Measurements from ENCODE around the gene THSD7A. TPM values are rescaled to one million over a fixed set of nuclear protein-coding genes. Genes with fewer than 3 reads are reported as not detected.

THSD7A gene
- polyA plus RNA-seq, 1 donor from 2014 or later: 18.5 TPM

DNA sequence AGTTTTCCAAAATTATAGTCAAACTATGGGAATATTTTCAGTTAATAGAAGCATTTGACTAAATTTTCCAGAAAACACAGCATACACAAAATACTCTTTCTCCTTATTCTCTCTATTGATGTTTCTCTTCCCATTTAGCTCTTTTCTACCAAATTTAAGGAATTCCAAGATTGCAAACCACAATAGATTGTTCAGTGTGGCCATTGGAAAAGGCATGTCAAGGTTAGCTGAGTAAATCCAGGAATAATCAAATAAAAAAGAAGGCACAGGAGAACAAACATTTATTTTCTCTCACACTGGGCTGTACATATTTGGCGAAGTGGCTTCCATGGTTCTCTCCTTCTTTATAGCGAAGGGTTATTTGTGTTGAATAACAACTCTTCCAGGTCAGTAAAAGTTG lies 117.3 kb downstream of the THSD7A start:
- no peaks in the 10 kb centered on the region for H3F3A ChIP-seq (ENCODE audit: insufficient read depth, low read length, poor library complexity, severe bottlenecking)
- H3K27ac ChIP-seq (ENCODE audit: low read length): no peak overlapping the region
- no peak overlapping the region for H3K4me3 ChIP-seq (ENCODE audit: low read length)

DNA sequence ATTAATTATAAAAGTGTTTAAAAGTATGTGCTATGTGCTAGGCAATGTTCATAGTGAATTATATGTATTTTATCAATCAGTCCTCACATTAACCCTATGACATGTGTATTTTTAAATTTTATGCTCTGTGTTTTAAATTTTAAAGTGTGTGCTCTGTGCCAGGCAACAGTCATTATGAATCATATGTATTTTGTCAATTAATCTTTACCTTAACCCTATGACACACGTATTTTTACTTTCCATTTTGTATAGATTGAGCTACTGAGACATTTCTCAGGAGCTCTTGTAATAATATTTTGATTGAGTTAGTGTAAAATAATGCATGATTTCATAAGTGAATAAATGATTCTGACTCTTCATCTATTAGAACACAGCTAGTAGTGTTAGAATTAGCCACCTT lies 117.8 kb downstream of the THSD7A start:
- Histone ChIP-seq H3K36me3 (ENCODE audit: insufficient read depth, low read length) (no peaks in the 10 kb centered on the region), H3K27ac (ENCODE audit: low read length) (no peak overlapping the region), H2AFZ (ENCODE audit: low read depth, low read length) (no peak overlapping the region), H3K27me3 (ENCODE audit: insufficient read depth, low read depth, low read length) (no peaks in the 10 kb centered on the region), H3K9me2 (ENCODE audit: insufficient read depth, low read length) (no peaks in the 10 kb centered on the region), H4K20me1 (ENCODE audit: insufficient read depth) (no peaks in the 10 kb centered on the region), H3K9me3 (ENCODE audit: low read length) (no peaks in the 10 kb centered on the region), H3F3A (ENCODE audit: insufficient read depth, low read length, poor library complexity, severe bottlenecking) (no peaks in the 10 kb centered on the region), H3K79me2 (replicated peaks; ENCODE audit: insufficient read depth, low read length) (no peaks in the 10 kb centered on the region), H3K4me3 (ENCODE audit: low read length) (no peak overlapping the region), H3K4me2 (ENCODE audit: low read length) (no peak overlapping the region), H3K9ac (ENCODE audit: low read length) (no peak overlapping the region)
- no peak for TF ChIP-seq EZH2 (IDR thresholded peaks at IDR 0.05; ENCODE audit: borderline replicate concordance, insufficient read depth, low read length, poor library complexity, severe bottlenecking)
- TF ChIP-seq SMC3 (conservative IDR thresholded peaks at IDR 0.05; ENCODE audit: poor library complexity): no peak
- no peak for TF ChIP-seq RAD21 (conservative IDR thresholded peaks at IDR 0.05)
- no peak for TF ChIP-seq POLR2AphosphoS5 (IDR thresholded peaks at IDR 0.05)
- TF ChIP-seq EP300 (conservative IDR thresholded peaks at IDR 0.05; ENCODE audit: poor library complexity, severe bottlenecking): no peak
- no peak for TF ChIP-seq MXI1 (conservative IDR thresholded peaks at IDR 0.05; ENCODE audit: poor library complexity, severe bottlenecking)
- TF ChIP-seq, protein P1, sequence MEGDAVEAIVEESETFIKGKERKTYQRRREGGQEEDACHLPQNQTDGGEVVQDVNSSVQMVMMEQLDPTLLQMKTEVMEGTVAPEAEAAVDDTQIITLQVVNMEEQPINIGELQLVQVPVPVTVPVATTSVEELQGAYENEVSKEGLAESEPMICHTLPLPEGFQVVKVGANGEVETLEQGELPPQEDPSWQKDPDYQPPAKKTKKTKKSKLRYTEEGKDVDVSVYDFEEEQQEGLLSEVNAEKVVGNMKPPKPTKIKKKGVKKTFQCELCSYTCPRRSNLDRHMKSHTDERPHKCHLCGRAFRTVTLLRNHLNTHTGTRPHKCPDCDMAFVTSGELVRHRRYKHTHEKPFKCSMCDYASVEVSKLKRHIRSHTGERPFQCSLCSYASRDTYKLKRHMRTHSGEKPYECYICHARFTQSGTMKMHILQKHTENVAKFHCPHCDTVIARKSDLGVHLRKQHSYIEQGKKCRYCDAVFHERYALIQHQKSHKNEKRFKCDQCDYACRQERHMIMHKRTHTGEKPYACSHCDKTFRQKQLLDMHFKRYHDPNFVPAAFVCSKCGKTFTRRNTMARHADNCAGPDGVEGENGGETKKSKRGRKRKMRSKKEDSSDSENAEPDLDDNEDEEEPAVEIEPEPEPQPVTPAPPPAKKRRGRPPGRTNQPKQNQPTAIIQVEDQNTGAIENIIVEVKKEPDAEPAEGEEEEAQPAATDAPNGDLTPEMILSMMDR (IDR thresholded peaks at IDR 0.05; ENCODE audit: poor library complexity, severe bottlenecking): no peak
- TF ChIP-seq, protein P2, sequence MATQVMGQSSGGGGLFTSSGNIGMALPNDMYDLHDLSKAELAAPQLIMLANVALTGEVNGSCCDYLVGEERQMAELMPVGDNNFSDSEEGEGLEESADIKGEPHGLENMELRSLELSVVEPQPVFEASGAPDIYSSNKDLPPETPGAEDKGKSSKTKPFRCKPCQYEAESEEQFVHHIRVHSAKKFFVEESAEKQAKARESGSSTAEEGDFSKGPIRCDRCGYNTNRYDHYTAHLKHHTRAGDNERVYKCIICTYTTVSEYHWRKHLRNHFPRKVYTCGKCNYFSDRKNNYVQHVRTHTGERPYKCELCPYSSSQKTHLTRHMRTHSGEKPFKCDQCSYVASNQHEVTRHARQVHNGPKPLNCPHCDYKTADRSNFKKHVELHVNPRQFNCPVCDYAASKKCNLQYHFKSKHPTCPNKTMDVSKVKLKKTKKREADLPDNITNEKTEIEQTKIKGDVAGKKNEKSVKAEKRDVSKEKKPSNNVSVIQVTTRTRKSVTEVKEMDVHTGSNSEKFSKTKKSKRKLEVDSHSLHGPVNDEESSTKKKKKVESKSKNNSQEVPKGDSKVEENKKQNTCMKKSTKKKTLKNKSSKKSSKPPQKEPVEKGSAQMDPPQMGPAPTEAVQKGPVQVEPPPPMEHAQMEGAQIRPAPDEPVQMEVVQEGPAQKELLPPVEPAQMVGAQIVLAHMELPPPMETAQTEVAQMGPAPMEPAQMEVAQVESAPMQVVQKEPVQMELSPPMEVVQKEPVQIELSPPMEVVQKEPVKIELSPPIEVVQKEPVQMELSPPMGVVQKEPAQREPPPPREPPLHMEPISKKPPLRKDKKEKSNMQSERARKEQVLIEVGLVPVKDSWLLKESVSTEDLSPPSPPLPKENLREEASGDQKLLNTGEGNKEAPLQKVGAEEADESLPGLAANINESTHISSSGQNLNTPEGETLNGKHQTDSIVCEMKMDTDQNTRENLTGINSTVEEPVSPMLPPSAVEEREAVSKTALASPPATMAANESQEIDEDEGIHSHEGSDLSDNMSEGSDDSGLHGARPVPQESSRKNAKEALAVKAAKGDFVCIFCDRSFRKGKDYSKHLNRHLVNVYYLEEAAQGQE (IDR thresholded peaks at IDR 0.05; ENCODE audit: borderline replicate concordance): no peak
- TF ChIP-seq TAF1 (IDR thresholded peaks at IDR 0.05; ENCODE audit: low read depth): no peak

More for the DNA sequence above, 117.3 kb downstream of the THSD7A start:
- Histone ChIP-seq H3K27me3 (ENCODE audit: insufficient read depth, low read depth, low read length) (no peaks in the 10 kb centered on the region), H3K79me2 (replicated peaks; ENCODE audit: insufficient read depth, low read length) (no peaks in the 10 kb centered on the region), H3K9me3 (ENCODE audit: low read length) (no peaks in the 10 kb centered on the region), H3K9me2 (ENCODE audit: insufficient read depth, low read length) (no peaks in the 10 kb centered on the region), H3K36me3 (ENCODE audit: insufficient read depth, low read length) (no peaks in the 10 kb centered on the region), H3K4me2 (ENCODE audit: low read length) (no peak overlapping the region), H4K20me1 (ENCODE audit: insufficient read depth) (no peaks in the 10 kb centered on the region), H2AFZ (ENCODE audit: low read depth, low read length) (no peak overlapping the region), H3K9ac (ENCODE audit: low read length) (no peak overlapping the region)
- TF ChIP-seq, protein P1 (IDR thresholded peaks at IDR 0.05; ENCODE audit: poor library complexity, severe bottlenecking): no peak
- no peak for TF ChIP-seq RAD21 (conservative IDR thresholded peaks at IDR 0.05)
- TF ChIP-seq MXI1 (conservative IDR thresholded peaks at IDR 0.05; ENCODE audit: poor library complexity, severe bottlenecking): no peak
- no peak for TF ChIP-seq EZH2 (IDR thresholded peaks at IDR 0.05; ENCODE audit: borderline replicate concordance, insufficient read depth, low read length, poor library complexity, severe bottlenecking)
- TF ChIP-seq, protein P2 (IDR thresholded peaks at IDR 0.05; ENCODE audit: borderline replicate concordance): no peak
- no peak for TF ChIP-seq POLR2AphosphoS5 (IDR thresholded peaks at IDR 0.05)
- TF ChIP-seq TAF1 (IDR thresholded peaks at IDR 0.05; ENCODE audit: low read depth): no peak
- TF ChIP-seq SMC3 (conservative IDR thresholded peaks at IDR 0.05; ENCODE audit: poor library complexity): no peak
- TF ChIP-seq EP300 (conservative IDR thresholded peaks at IDR 0.05; ENCODE audit: poor library complexity, severe bottlenecking): no peak
